ENCODE results near the gene PHF21A. TPM values are rescaled to one million over a fixed set of nuclear protein-coding genes. Genes with fewer than 3 reads are reported as not detected.

PHF21A gene
- total and polyA plus RNA-seq, 10 of the 15 experiments (the other 5 are each of a cell fraction or from before 2014, with no cell fraction given) = 2.6 to 37.2 (median 16.0) TPM

DNA sequence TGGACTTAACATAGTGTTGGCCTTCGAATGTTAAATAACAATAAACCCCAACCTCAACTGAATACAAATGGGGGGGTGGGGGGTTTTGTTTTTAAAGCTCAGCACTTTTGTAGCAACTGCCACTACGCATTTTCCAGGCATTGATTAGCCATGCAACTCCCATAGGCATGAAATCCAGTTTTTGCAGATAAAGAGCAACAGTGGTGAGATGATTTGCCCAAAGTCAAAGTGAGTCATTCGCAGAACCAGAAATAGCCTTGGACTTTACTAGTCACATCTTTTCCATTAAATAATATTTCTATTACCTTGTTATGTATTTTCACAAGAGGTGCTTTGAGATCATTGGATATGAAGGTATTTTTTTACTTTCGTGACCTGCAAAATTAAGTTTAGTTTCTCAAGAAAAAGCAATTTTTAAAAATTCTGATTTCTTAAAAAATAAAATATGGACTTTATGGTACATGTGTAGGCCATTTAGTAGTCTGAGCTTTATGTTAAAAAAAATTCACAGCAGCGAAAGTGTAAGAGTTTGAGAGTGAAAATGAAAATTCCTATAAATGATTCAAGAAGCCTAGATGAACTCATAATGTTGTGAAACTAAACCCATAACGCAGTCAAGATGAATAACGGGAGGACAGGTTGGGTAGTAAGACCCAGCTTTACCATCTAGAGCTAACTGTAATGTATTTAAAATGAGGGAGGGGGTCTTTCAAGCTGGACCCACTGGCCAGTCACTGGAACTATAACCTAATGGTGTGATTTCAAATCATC, 1.9 kb upstream of the PHF21A start:
- Histone ChIP-seq H3K36me3 (ENCODE audit: control insufficient read depth in 2 of 2, insufficient read depth in 2 of 2, low read length in 1 of 2) (no peaks in the 10 kb centered on the region), H3K4me3 (no peak overlapping the region), H3K27ac (ENCODE audit: control insufficient read depth, insufficient read depth) (no peak overlapping the region), H3K9me3 (replicated peaks; ENCODE audit: control insufficient read depth, insufficient read depth, low read length) (no peaks in the 10 kb centered on the region), H2AFZ (ENCODE audit: control insufficient read depth, low read depth, low read length) (no peak overlapping the region), H3K27me3 (replicated peaks in 1 of 2; ENCODE audit: control insufficient read depth in 2 of 2, insufficient read depth in 2 of 2, low read length in 1 of 2) (no peaks in the 10 kb centered on the region), H3K4me2 (ENCODE audit: control insufficient read depth, insufficient read depth) (no peak overlapping the region), H3K79me2 (ENCODE audit: control insufficient read depth, insufficient read depth, low read length) (peaks cover 22% of the 10 kb centered on the region), H4K20me1 (ENCODE audit: control insufficient read depth, insufficient read depth) (no peaks in the 10 kb centered on the region), H3K4me1 (ENCODE audit: control insufficient read depth, insufficient read depth, low read length) (peaks cover 3% of the 10 kb centered on the region; the same call in 1 of the 2 replicates), H3K9ac (ENCODE audit: control insufficient read depth, insufficient read depth, low read length) (no peak overlapping the region)
- in situ Hi-C loops (cut with MboI) = no loop called here
- CTCF ChIA-PET = interaction anchor here (1.3 to 1.6 kb wide), 3 partner anchors 18 to 191 kb away, joined by 4 read pairs; no protein-coding TSS in a partner anchor
- SMC1A ChIA-PET (ENCODE audit: uncharacterized antibody, unreplicated experiment) = interaction anchor here (0.6 to 2.0 kb wide), 5 partner anchors 10 to 484 kb away, joined by 3 to 10 read pairs (median 3); no protein-coding TSS in a partner anchor
- TF ChIP-seq EZH2 (IDR thresholded peaks at IDR 0.05; ENCODE audit: borderline replicate concordance, control insufficient read depth, low read depth, low read length) (no peak), RAD21 (IDR thresholded peaks at IDR 0.05; ENCODE audit: insufficient read depth, low read depth, low read length) (no peak), POLR2A (IDR thresholded peaks at IDR 0.05; ENCODE audit: low read depth, low read length) (no peak), STAT1 (conservative IDR thresholded peaks at IDR 0.05) (no peak), IKZF2 (IDR thresholded peaks at IDR 0.05) (no peak), CREM (IDR thresholded peaks at IDR 0.05; ENCODE audit: low read depth) (no peak), YBX1 (IDR thresholded peaks at IDR 0.05) (no peak), RAD51 (IDR thresholded peaks at IDR 0.05) (no peak), BRCA1 (IDR thresholded peaks at IDR 0.05; ENCODE audit: low read depth, low read length) (no peak), RCOR1 (conservative IDR thresholded peaks at IDR 0.05; ENCODE audit: low read depth, low read length) (no peak), CBX3 (IDR thresholded peaks at IDR 0.05; ENCODE audit: borderline replicate concordance, low read depth) (no peak), POLR2AphosphoS5 (IDR thresholded peaks at IDR 0.05; ENCODE audit: low read length) (no peak), MYC (IDR thresholded peaks at IDR 0.05; ENCODE audit: insufficient read depth, insufficient read length, insufficient replicate concordance, low read length, severe bottlenecking) (no peak), CHD1 (IDR thresholded peaks at IDR 0.05; ENCODE audit: low read depth, low read length) (no peak), NBN (IDR thresholded peaks at IDR 0.05) (no peak), SIN3A (IDR thresholded peaks at IDR 0.05; ENCODE audit: low read depth, low read length) (no peak)
- TF ChIP-seq, protein P1, sequence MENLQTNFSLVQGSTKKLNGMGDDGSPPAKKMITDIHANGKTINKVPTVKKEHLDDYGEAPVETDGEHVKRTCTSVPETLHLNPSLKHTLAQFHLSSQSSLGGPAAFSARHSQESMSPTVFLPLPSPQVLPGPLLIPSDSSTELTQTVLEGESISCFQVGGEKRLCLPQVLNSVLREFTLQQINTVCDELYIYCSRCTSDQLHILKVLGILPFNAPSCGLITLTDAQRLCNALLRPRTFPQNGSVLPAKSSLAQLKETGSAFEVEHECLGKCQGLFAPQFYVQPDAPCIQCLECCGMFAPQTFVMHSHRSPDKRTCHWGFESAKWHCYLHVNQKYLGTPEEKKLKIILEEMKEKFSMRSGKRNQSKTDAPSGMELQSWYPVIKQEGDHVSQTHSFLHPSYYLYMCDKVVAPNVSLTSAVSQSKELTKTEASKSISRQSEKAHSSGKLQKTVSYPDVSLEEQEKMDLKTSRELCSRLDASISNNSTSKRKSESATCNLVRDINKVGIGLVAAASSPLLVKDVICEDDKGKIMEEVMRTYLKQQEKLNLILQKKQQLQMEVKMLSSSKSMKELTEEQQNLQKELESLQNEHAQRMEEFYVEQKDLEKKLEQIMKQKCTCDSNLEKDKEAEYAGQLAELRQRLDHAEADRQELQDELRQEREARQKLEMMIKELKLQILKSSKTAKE (IDR thresholded peaks at IDR 0.05; ENCODE audit: low read depth, poor library complexity, severe bottlenecking) = no peak
- TF ChIP-seq, protein P2, sequence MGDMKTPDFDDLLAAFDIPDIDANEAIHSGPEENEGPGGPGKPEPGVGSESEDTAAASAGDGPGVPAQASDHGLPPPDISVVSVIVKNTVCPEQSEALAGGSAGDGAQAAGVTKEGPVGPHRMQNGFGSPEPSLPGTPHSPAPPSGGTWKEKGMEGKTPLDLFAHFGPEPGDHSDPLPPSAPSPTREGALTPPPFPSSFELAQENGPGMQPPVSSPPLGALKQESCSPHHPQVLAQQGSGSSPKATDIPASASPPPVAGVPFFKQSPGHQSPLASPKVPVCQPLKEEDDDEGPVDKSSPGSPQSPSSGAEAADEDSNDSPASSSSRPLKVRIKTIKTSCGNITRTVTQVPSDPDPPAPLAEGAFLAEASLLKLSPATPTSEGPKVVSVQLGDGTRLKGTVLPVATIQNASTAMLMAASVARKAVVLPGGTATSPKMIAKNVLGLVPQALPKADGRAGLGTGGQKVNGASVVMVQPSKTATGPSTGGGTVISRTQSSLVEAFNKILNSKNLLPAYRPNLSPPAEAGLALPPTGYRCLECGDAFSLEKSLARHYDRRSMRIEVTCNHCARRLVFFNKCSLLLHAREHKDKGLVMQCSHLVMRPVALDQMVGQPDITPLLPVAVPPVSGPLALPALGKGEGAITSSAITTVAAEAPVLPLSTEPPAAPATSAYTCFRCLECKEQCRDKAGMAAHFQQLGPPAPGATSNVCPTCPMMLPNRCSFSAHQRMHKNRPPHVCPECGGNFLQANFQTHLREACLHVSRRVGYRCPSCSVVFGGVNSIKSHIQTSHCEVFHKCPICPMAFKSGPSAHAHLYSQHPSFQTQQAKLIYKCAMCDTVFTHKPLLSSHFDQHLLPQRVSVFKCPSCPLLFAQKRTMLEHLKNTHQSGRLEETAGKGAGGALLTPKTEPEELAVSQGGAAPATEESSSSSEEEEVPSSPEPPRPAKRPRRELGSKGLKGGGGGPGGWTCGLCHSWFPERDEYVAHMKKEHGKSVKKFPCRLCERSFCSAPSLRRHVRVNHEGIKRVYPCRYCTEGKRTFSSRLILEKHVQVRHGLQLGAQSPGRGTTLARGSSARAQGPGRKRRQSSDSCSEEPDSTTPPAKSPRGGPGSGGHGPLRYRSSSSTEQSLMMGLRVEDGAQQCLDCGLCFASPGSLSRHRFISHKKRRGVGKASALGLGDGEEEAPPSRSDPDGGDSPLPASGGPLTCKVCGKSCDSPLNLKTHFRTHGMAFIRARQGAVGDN (IDR thresholded peaks at IDR 0.05) = no peak
- ATAC-seq (no peak), DNase-seq (ENCODE audit: low read depth, low spot score) (no peak), FAIRE-seq (no peak)
- intact Hi-C loops (cut with micrococcal nuclease; ENCODE audit: unreplicated experiment) = loop anchor here (1.0 to 10.0 kb wide), 4 partner anchors 184 to 278 kb away; partner anchors contain the start of genes CRY2 and DGKZ
- POLR2A ChIA-PET = interaction anchor here (0.6 to 1.2 kb wide), 5 partner anchors 8 to 304 kb away, joined by 3 to 5 read pairs (median 3); no protein-coding TSS in a partner anchor
- no TSS peak for BruUV-seq (replicated peaks)
- RAD21 ChIA-PET (ENCODE audit: unreplicated experiment) = interaction anchor here (0.6 kb wide), 1 partner anchor 447 kb away, joined by 3 read pairs; no protein-coding TSS in a partner anchor
- 64% methylated on average over 7 of the region's 7 CpGs for WGBS (ENCODE audit: insufficient coverage, insufficient replicate concordance, low lambda C conversion rate, missing lambda C conversion rate)

Measured in GM12878 (cell line).